Measurements from ENCODE around the gene INO80E. TPM values are rescaled to one million over a fixed set of nuclear protein-coding genes. Genes with fewer than 3 reads are reported as not detected.

INO80E gene
- total and polyA plus RNA-seq, 2 donors (not counting 3 experiments of a cell fraction or from before 2014, with no cell fraction given): 42.7 to 76.4 TPM

- peaks cover 15% of the 10 kb centered on the region for H3K4me1 ChIP-seq (ENCODE audit: control insufficient read depth, extremely low read depth, insufficient read depth, low read length)
- no peaks in the 10 kb centered on the region for H3K36me3 ChIP-seq (ENCODE audit: control insufficient read depth in 2 of 2, extremely low read depth in 1 of 2, insufficient read depth in 2 of 2, low read length in 2 of 2)
- H3K9me3 ChIP-seq (replicated peaks; ENCODE audit: control insufficient read depth, insufficient read depth, low read length): no peaks in the 10 kb centered on the region
- POLR2A ChIA-PET: interaction anchor here (2.9 kb wide), 1 partner anchor 11 kb away, joined by 14 read pairs; the partner anchor contains the start of gene TAOK2
- no peaks in the 10 kb centered on the region for H3K27me3 ChIP-seq (ENCODE audit: control insufficient read depth in 2 of 2, insufficient read depth in 2 of 2, low read length in 2 of 2)
- DNase-seq (ENCODE audit: low read depth, low spot score): peak; percentile 59
- peak overlapping the region; percentile 93 for H3K4me2 ChIP-seq (ENCODE audit: insufficient read depth, low read length)
- peaks cover 2% of the 10 kb centered on the region for H3K79me2 ChIP-seq (ENCODE audit: control insufficient read depth, insufficient read depth, low read length)
- TF ChIP-seq GATA2 (IDR thresholded peaks at IDR 0.05; ENCODE audit: insufficient read depth, insufficient read length, low read depth, low read length): no peak
- no peak for TF ChIP-seq MAX (IDR thresholded peaks at IDR 0.05; ENCODE audit: insufficient read depth, insufficient read length)
- TF ChIP-seq POLR2A (IDR thresholded peaks at IDR 0.05; ENCODE audit: low read depth, low read length): no peak
- TF ChIP-seq CTCF (IDR thresholded peaks at IDR 0.05; ENCODE audit: extremely low read depth in 1 of 2, insufficient read depth in 1 of 2, low read depth in 1 of 2, low read length in 2 of 2): no peak
- no peak for TF ChIP-seq JUN (IDR thresholded peaks at IDR 0.05; ENCODE audit: borderline replicate concordance, insufficient read depth, insufficient read length, low read depth)
- no peak for TF ChIP-seq FOS (IDR thresholded peaks at IDR 0.05; ENCODE audit: borderline replicate concordance, insufficient read depth, low read length)
- TF ChIP-seq POLR2AphosphoS5 (IDR thresholded peaks at IDR 0.05; ENCODE audit: insufficient read depth, low read depth, low read length): no peak
- TF ChIP-seq EZH2 (IDR thresholded peaks at IDR 0.05; ENCODE audit: borderline replicate concordance, low read depth, low read length, severe bottlenecking): no peak
- TF ChIP-seq MYC (IDR thresholded peaks at IDR 0.05; ENCODE audit: low read depth, low read length): no peak
- CTCF ChIA-PET: interaction anchor here (0.5 to 3.8 kb wide), 20 partner anchors 9 to 271 kb away, joined by 3 to 16 read pairs (median 4); partner anchors contain the start of genes ASPHD1, KCTD13 and TAOK2
- H3K4me3 ChIP-seq (replicated peaks in 1 of 3; ENCODE audit: insufficient read depth in 1 of 3, low read depth in 1 of 3, low read length in 3 of 3): peak overlapping the region; percentile 63 to 82 (median 76)
- no peaks in the 10 kb centered on the region for H3K9me1 ChIP-seq (replicated peaks; ENCODE audit: control insufficient read depth, extremely low read depth, insufficient read depth, low read length)
- BruUV-seq (replicated peaks): TSS peak; percentile 65
- dilution Hi-C loops (cut with MboI; ENCODE audit: extremely low pct_ligation_motif_present, low sequenced_read_pairs) (no loop called here), intact Hi-C loops (cut with micrococcal nuclease) (loop anchor here (1.0 kb wide), 1 partner anchor 11 kb away; the partner anchor contains the start of gene TAOK2)
- H2AFZ ChIP-seq (ENCODE audit: low read depth, low read length): peak overlapping the region; percentile 61
- peak overlapping the region; percentile 70 for H3K27ac ChIP-seq (ENCODE audit: insufficient read depth, low read depth, low read length)
- peak overlapping the region; percentile 83 for H3K9ac ChIP-seq (replicated peaks; ENCODE audit: extremely low read depth, insufficient read depth, low read length)
- H4K20me1 ChIP-seq (replicated peaks; ENCODE audit: control insufficient read depth, extremely low read depth, insufficient read depth, low read length): no peaks in the 10 kb centered on the region
- peak; percentile 87 for FAIRE-seq
Measured at GRCh38 chr16:29962344-29962994, 33.6 kb upstream of the INO80E start.

All from endothelial cell of umbilical vein (primary cell).